ENCODE data around the gene FANCD2. TPM values are rescaled to one million over a fixed set of nuclear protein-coding genes. Genes with fewer than 3 reads are reported as not detected.
A peak's percentile ranks its signal among the peaks of the same experiment; 100 is the strongest.

FANCD2 gene
- 10 to 100 TPM; 54.3 to 60.8 TPM for total RNA-seq

GRCh38 chr3:10026084-10026890 is at the start of gene FANCD2:
Gene FANCD2, plus strand, starts transcription at chr3:10026437. Its CDS starts 2,221 bp downstream, at chr3:10028658.
- Mint-ChIP-seq H3K27ac (peak within 1 kb of the TSS; percentile 93), H3K4me3 (peak within 1 kb of the TSS; percentile 95), H3K9me3 (no peaks in the 10 kb centered on the region), H3K36me3 (ENCODE audit: low read depth) (peaks cover 31% of the 10 kb centered on the region), H3K27me3 (no peaks in the 10 kb centered on the region), H3K4me1 (peaks cover 53% of the 10 kb centered on the region)
- POLR2A ChIA-PET = interaction anchor here (0.6 to 2.5 kb wide), 24 partner anchors 8 to 296 kb away, joined by 3 to 16 read pairs (median 4); partner anchors contain the start of genes ARPC4, CRELD1, EMC3 and OGG1
- CTCF ChIA-PET = interaction anchor here (0.9 to 2.7 kb wide), 7 partner anchors 10 to 295 kb away, joined by 3 to 9 read pairs (median 6); partner anchors contain the start of genes CRELD1, EMC3 and SEC13
- peak; percentile 94 for DNase-seq

GRCh38 chr3:9976721-9977709 is 49.2 kb upstream of the FANCD2 start:
- Mint-ChIP-seq H3K36me3 (ENCODE audit: low read depth) (peaks cover 40% of the 10 kb centered on the region), H3K9me3 (no peaks in the 10 kb centered on the region), H3K4me3 (no peak overlapping the region), H3K27ac (peak overlapping the region; percentile 63), H3K27me3 (no peaks in the 10 kb centered on the region), H3K4me1 (peaks cover 26% of the 10 kb centered on the region)
- CTCF ChIA-PET = interaction anchor here (1.2 to 2.2 kb wide), 4 partner anchors 10 to 49 kb away, joined by 3 to 9 read pairs (median 6); partner anchors contain the start of genes CRELD1, EMC3 and FANCD2
- POLR2A ChIA-PET = interaction anchor here (1.1 to 2.7 kb wide), 8 partner anchors 10 to 613 kb away, joined by 3 to 33 read pairs (median 4); partner anchors contain the start of genes CRELD1, EMC3 and FANCD2
- DNase-seq = peak; percentile 50

- no peaks in the 10 kb centered on the region for H3K27me3 Mint-ChIP-seq
- H3K4me1 Mint-ChIP-seq = peaks cover 32% of the 10 kb centered on the region
- ChIA-PET POLR2A (interaction anchor here (1.1 kb wide), 1 partner anchor 47 kb away, joined by 4 read pairs; the partner anchor contains the start of gene FANCD2), CTCF (no interaction called here)
- no peak overlapping the region for H3K27ac Mint-ChIP-seq
- no peak for DNase-seq
- no peak overlapping the region for H3K4me3 Mint-ChIP-seq
- H3K36me3 Mint-ChIP-seq (ENCODE audit: low read depth) = peaks cover 31% of the 10 kb centered on the region
- no peaks in the 10 kb centered on the region for H3K9me3 Mint-ChIP-seq
Observed at GRCh38 chr3:9978710-9979305, 47.4 kb upstream of the FANCD2 start.

- H3K36me3 Mint-ChIP-seq (ENCODE audit: low read depth) = peaks cover 22% of the 10 kb centered on the region
- H3K27me3 Mint-ChIP-seq = no peaks in the 10 kb centered on the region
- no peak for DNase-seq
- H3K27ac Mint-ChIP-seq = no peak overlapping the region
- H3K4me1 Mint-ChIP-seq = peaks cover 36% of the 10 kb centered on the region
- ChIA-PET CTCF (no interaction called here), POLR2A (interaction anchor here (0.6 to 1.1 kb wide), 2 partner anchors 9 to 416 kb away, joined by 3 read pairs; no protein-coding TSS in a partner anchor)
- H3K4me3 Mint-ChIP-seq = no peak overlapping the region
- H3K9me3 Mint-ChIP-seq = no peaks in the 10 kb centered on the region
Observed at GRCh38 chr3:9980251-9980650, 46.0 kb upstream of the FANCD2 start.

- CTCF ChIA-PET = interaction anchor here (0.6 to 2.2 kb wide), 10 partner anchors 9 to 277 kb away, joined by 3 to 10 read pairs (median 5); partner anchors contain the start of genes CRELD1, FANCD2 and RPUSD3
- H3K27me3 Mint-ChIP-seq = no peaks in the 10 kb centered on the region
- H3K9me3 Mint-ChIP-seq = no peaks in the 10 kb centered on the region
- no peak for DNase-seq
- peaks cover 16% of the 10 kb centered on the region for H3K36me3 Mint-ChIP-seq (ENCODE audit: low read depth)
- peak overlapping the region; percentile 98 for H3K4me3 Mint-ChIP-seq
- H3K27ac Mint-ChIP-seq = peak overlapping the region; percentile 96
- H3K4me1 Mint-ChIP-seq = peaks cover 40% of the 10 kb centered on the region
- POLR2A ChIA-PET = interaction anchor here (0.6 to 2.9 kb wide), 19 partner anchors 9 to 337 kb away, joined by 3 to 33 read pairs (median 4); partner anchors contain the start of genes ARPC4, CRELD1, FANCD2 and MTMR14
Observed at GRCh38 chr3:9986230-9986725, 40.0 kb upstream of the FANCD2 start.

GRCh38 chr3:9994086-9994844 is 32.0 kb upstream of the FANCD2 start:
- CTCF ChIA-PET = no interaction called here

GRCh38 chr3:10000686-10001085 is 25.6 kb upstream of the FANCD2 start:
- Mint-ChIP-seq H3K27me3 (no peaks in the 10 kb centered on the region), H3K4me1 (peaks cover 4% of the 10 kb centered on the region), H3K27ac (no peak overlapping the region), H3K36me3 (ENCODE audit: low read depth) (peaks cover 50% of the 10 kb centered on the region), H3K4me3 (no peak overlapping the region), H3K9me3 (no peaks in the 10 kb centered on the region)
- CTCF ChIA-PET = interaction anchor here (0.7 kb wide), 1 partner anchor 49 kb away, joined by 3 read pairs; the partner anchor contains the start of gene PRRT3
- POLR2A ChIA-PET = interaction anchor here (1.9 kb wide), 1 partner anchor 13 kb away, joined by 7 read pairs; no protein-coding TSS in a partner anchor
- no peak for DNase-seq

More at GRCh38 chr3:9994086-9994844, 32.0 kb upstream of the FANCD2 start:
- Mint-ChIP-seq H3K36me3 (ENCODE audit: low read depth) (peaks cover 36% of the 10 kb centered on the region), H3K27me3 (no peaks in the 10 kb centered on the region), H3K9me3 (no peaks in the 10 kb centered on the region), H3K4me1 (peaks cover 8% of the 10 kb centered on the region), H3K4me3 (no peak overlapping the region), H3K27ac (no peak overlapping the region)
- POLR2A ChIA-PET = interaction anchor here (1.0 kb wide), 1 partner anchor 14 kb away, joined by 3 read pairs; no protein-coding TSS in a partner anchor
- DNase-seq = no peak

GRCh38 chr3:10002951-10003350 is 23.3 kb upstream of the FANCD2 start:
- H3K4me3 Mint-ChIP-seq = no peak overlapping the region
- peaks cover 38% of the 10 kb centered on the region for H3K36me3 Mint-ChIP-seq (ENCODE audit: low read depth)
- ChIA-PET CTCF (no interaction called here), POLR2A (no interaction called here)
- H3K27me3 Mint-ChIP-seq = no peaks in the 10 kb centered on the region
- DNase-seq = no peak
- peaks cover 6% of the 10 kb centered on the region for H3K4me1 Mint-ChIP-seq
- no peaks in the 10 kb centered on the region for H3K9me3 Mint-ChIP-seq
- peak overlapping the region; percentile 1 for H3K27ac Mint-ChIP-seq

- Mint-ChIP-seq H3K36me3 (ENCODE audit: low read depth) (peaks cover 30% of the 10 kb centered on the region), H3K9me3 (no peaks in the 10 kb centered on the region), H3K27ac (no peak overlapping the region), H3K27me3 (no peaks in the 10 kb centered on the region), H3K4me1 (peaks cover 19% of the 10 kb centered on the region), H3K4me3 (no peak overlapping the region)
- ChIA-PET CTCF (no interaction called here), POLR2A (interaction anchor here (0.8 kb wide), 1 partner anchor 21 kb away, joined by 3 read pairs; no protein-coding TSS in a partner anchor)
- DNase-seq = no peak
Observed at GRCh38 chr3:10004506-10004905, 21.7 kb upstream of the FANCD2 start.

GRCh38 chr3:10004960-10005564 is 21.2 kb upstream of the FANCD2 start:
- no peaks in the 10 kb centered on the region for H3K9me3 Mint-ChIP-seq
- ChIA-PET CTCF (no interaction called here), POLR2A (interaction anchor here (0.8 kb wide), 1 partner anchor 21 kb away, joined by 3 read pairs; no protein-coding TSS in a partner anchor)
- peaks cover 25% of the 10 kb centered on the region for H3K36me3 Mint-ChIP-seq (ENCODE audit: low read depth)
- H3K4me3 Mint-ChIP-seq = no peak overlapping the region
- peaks cover 21% of the 10 kb centered on the region for H3K4me1 Mint-ChIP-seq
- no peak overlapping the region for H3K27ac Mint-ChIP-seq
- DNase-seq = no peak
- no peaks in the 10 kb centered on the region for H3K27me3 Mint-ChIP-seq

Data from activated CD4-positive, alpha-beta memory T cell treated with anti-CD3 and anti-CD28 coated beads, Interleukin-2, amount 10 ng/mL, durations not matched to agents 7 days and 5 days (primary cell).